Measurements from ENCODE around the gene COPZ2.
"Not testable (repeated sequence)": the region's sequence is repeated elsewhere in the genome, so short reads cannot be mapped to it uniquely, and the experiment has no call there.

Gene COPZ2

GRCh38 chr17:48038687-48039086 is 1.1 kb upstream of the COPZ2 start:
- POLR2A ChIA-PET = interaction anchor here (1.0 to 1.2 kb wide), 2 partner anchors 10 to 16 kb away, joined by 3 to 5 read pairs; partner anchors contain the start of gene NFE2L1
- CTCF ChIA-PET = interaction anchor here (0.6 kb wide), 1 partner anchor 11 kb away, joined by 3 read pairs; no protein-coding TSS in a partner anchor
- TF ChIP-seq CTBP1 (IDR thresholded peaks at IDR 0.05; ENCODE audit: borderline replicate concordance) (no peak), L3MBTL2 (conservative IDR thresholded peaks at IDR 0.05) (no peak), SUZ12 (IDR thresholded peaks at IDR 0.05) (no peak), BHLHE40 (IDR thresholded peaks at IDR 0.05; ENCODE audit: borderline replicate concordance) (no peak), ZNF384 (IDR thresholded peaks at IDR 0.05) (no peak), FOXK2 (IDR thresholded peaks at IDR 0.05) (no peak), ARNT (IDR thresholded peaks at IDR 0.05) (no peak), LEF1 (IDR thresholded peaks at IDR 0.05; ENCODE audit: borderline replicate concordance) (no peak), FOXA1 (IDR thresholded peaks at IDR 0.05) (no peak), TARDBP (IDR thresholded peaks at IDR 0.05) (no peak)
- no peak for DNase-seq (ENCODE audit: extremely low spot score)

GRCh38 chr17:48037838-48038323 is 284 bp upstream of the COPZ2 start:
- DNase-seq (ENCODE audit: extremely low spot score) = no peak
- ChIA-PET CTCF (no interaction called here), POLR2A (interaction anchor here (1.2 kb wide), 1 partner anchor 11 kb away, joined by 5 read pairs; the partner anchor contains the start of gene NFE2L1)
- TF ChIP-seq FOXM1 (IDR thresholded peaks at IDR 0.05; ENCODE audit: borderline replicate concordance) = no peak
- no peak for TF ChIP-seq SUZ12 (IDR thresholded peaks at IDR 0.05)
- no peak for TF ChIP-seq LEF1 (IDR thresholded peaks at IDR 0.05; ENCODE audit: borderline replicate concordance)
- no peak for TF ChIP-seq CTBP1 (IDR thresholded peaks at IDR 0.05; ENCODE audit: borderline replicate concordance)
- no peak for TF ChIP-seq TARDBP (IDR thresholded peaks at IDR 0.05)
- no peak for TF ChIP-seq FOXA1 (IDR thresholded peaks at IDR 0.05)
- TF ChIP-seq SP1 (IDR thresholded peaks at IDR 0.05) = no peak
- no peak for TF ChIP-seq L3MBTL2 (conservative IDR thresholded peaks at IDR 0.05)
- no peak for TF ChIP-seq ARNT (IDR thresholded peaks at IDR 0.05)
- no peak for TF ChIP-seq HDGF (IDR thresholded peaks at IDR 0.05; ENCODE audit: borderline replicate concordance)
- TF ChIP-seq NFRKB (IDR thresholded peaks at IDR 0.05) = no peak
- TF ChIP-seq PKNOX1 (IDR thresholded peaks at IDR 0.05) = no peak
- TF ChIP-seq FOXK2 (IDR thresholded peaks at IDR 0.05) = no peak
- no peak for TF ChIP-seq ZNF384 (IDR thresholded peaks at IDR 0.05)
- no peak for TF ChIP-seq ELF4 (IDR thresholded peaks at IDR 0.05)
- TF ChIP-seq BHLHE40 (IDR thresholded peaks at IDR 0.05; ENCODE audit: borderline replicate concordance) = no peak

- ChIA-PET POLR2A (interaction anchor here (1.4 kb wide), 1 partner anchor 12 kb away, joined by 17 read pairs; the partner anchor contains the start of gene NFE2L1), CTCF (interaction anchor here (2.4 kb wide), 1 partner anchor 10 kb away, joined by 12 read pairs; no protein-coding TSS in a partner anchor)
- no peak for DNase-seq (ENCODE audit: extremely low spot score)
- TF ChIP-seq BHLHE40 (IDR thresholded peaks at IDR 0.05; ENCODE audit: borderline replicate concordance) (no peak), SUZ12 (IDR thresholded peaks at IDR 0.05) (no peak), ZNF384 (IDR thresholded peaks at IDR 0.05) (no peak), ELF4 (IDR thresholded peaks at IDR 0.05) (no peak), CTBP1 (IDR thresholded peaks at IDR 0.05; ENCODE audit: borderline replicate concordance) (no peak), FOXK2 (IDR thresholded peaks at IDR 0.05) (no peak), TARDBP (IDR thresholded peaks at IDR 0.05) (no peak), PKNOX1 (IDR thresholded peaks at IDR 0.05) (no peak), NFRKB (IDR thresholded peaks at IDR 0.05) (no peak), LEF1 (IDR thresholded peaks at IDR 0.05; ENCODE audit: borderline replicate concordance) (no peak), HDGF (IDR thresholded peaks at IDR 0.05; ENCODE audit: borderline replicate concordance) (no peak), FOXM1 (IDR thresholded peaks at IDR 0.05; ENCODE audit: borderline replicate concordance) (no peak), SP1 (IDR thresholded peaks at IDR 0.05) (no peak), FOXA1 (IDR thresholded peaks at IDR 0.05) (no peak), ARNT (IDR thresholded peaks at IDR 0.05) (no peak)
These were observed 933 bp downstream of the COPZ2 start for GRCh38 chr17:48036693-48037035.

GRCh38 chr17:48034734-48035133 is 2.9 kb downstream of the COPZ2 start:
- CTCF ChIA-PET = interaction anchor here (0.8 to 2.4 kb wide), 2 partner anchors 8 to 32 kb away, joined by 3 to 12 read pairs; no protein-coding TSS in a partner anchor
- DNase-seq (ENCODE audit: extremely low spot score) = not testable (repeated sequence)
- POLR2A ChIA-PET = interaction anchor here (1.4 to 2.4 kb wide), 3 partner anchors 9 to 13 kb away, joined by 5 to 16 read pairs (median 7); partner anchors contain the start of gene NFE2L1

- no peak for DNase-seq (ENCODE audit: extremely low spot score)
- TF ChIP-seq FOXM1 (IDR thresholded peaks at IDR 0.05; ENCODE audit: borderline replicate concordance) (no peak), FOXA1 (IDR thresholded peaks at IDR 0.05) (no peak), HDGF (IDR thresholded peaks at IDR 0.05; ENCODE audit: borderline replicate concordance) (no peak), SUZ12 (IDR thresholded peaks at IDR 0.05) (no peak), SP1 (IDR thresholded peaks at IDR 0.05) (no peak), L3MBTL2 (conservative IDR thresholded peaks at IDR 0.05) (no peak), ELF4 (IDR thresholded peaks at IDR 0.05) (no peak), ARNT (IDR thresholded peaks at IDR 0.05) (no peak)
- ChIA-PET POLR2A (interaction anchor here (7.9 kb wide), 1 partner anchor 15 kb away, joined by 121 read pairs; the partner anchor contains the start of gene NFE2L1), CTCF (no interaction called here)
These were observed 5.6 kb downstream of the COPZ2 start for GRCh38 chr17:48031966-48032365.

- TF ChIP-seq SUZ12 (IDR thresholded peaks at IDR 0.05) (no peak), TARDBP (IDR thresholded peaks at IDR 0.05) (no peak), ZNF384 (IDR thresholded peaks at IDR 0.05) (no peak), SP1 (IDR thresholded peaks at IDR 0.05) (no peak), BHLHE40 (IDR thresholded peaks at IDR 0.05; ENCODE audit: borderline replicate concordance) (no peak), ELF4 (IDR thresholded peaks at IDR 0.05) (no peak)
- CTCF ChIA-PET = interaction anchor here (0.5 to 1.6 kb wide), 3 partner anchors 20 to 135 kb away, joined by 3 to 4 read pairs (median 3); no protein-coding TSS in a partner anchor
- POLR2A ChIA-PET = interaction anchor here (1.2 to 7.9 kb wide), 4 partner anchors 16 to 89 kb away, joined by 3 to 121 read pairs (median 4); partner anchors contain the start of genes NFE2L1 and PNPO
- DNase-seq (ENCODE audit: extremely low spot score) = no peak
These were observed 7.1 kb downstream of the COPZ2 start for GRCh38 chr17:48030531-48030930.

Measured in HEK293T (cell line).